ENCODE data around the gene AMER1.

Gene AMER1

DNA sequence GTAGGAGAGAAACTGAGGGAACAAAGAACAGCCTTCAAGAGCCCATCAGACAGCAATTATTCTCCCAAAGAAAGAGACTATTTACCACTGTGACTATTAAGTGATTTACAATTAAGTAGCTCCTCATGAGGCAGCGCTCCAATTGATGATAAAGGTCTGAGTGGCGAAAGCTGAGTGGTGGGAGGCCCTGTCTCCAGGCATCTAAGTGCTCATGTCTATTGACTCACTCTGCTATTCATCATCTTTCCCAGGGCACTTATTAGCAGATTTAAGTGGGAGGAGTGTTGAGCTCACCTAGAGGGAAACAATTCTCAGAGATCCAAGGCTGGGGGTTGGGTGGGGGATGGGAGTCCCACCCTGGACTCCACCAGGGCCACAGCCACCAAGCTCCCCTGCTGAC lies 23.3 kb downstream of the AMER1 start:
- no peak for DNase-seq

DNA sequence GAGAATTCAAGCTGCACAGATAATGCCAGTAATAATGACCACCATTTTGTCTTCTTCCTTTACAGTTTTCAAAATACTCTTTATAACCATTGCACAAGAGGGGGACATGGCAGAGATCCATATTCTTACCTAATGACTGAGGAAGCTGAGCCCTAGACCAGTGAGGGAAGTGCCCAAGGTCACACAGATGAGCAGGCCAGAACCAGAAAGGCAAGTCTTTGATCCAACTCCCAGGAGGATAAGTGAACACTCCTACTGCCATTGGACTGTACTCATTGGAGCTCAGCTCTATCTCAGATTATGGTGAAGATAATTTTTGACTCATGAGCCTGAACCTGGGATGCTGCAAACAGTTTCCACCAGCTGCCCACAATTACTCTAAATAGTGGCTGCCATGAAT lies 28.6 kb downstream of the AMER1 start:
- no peak for DNase-seq

DNA sequence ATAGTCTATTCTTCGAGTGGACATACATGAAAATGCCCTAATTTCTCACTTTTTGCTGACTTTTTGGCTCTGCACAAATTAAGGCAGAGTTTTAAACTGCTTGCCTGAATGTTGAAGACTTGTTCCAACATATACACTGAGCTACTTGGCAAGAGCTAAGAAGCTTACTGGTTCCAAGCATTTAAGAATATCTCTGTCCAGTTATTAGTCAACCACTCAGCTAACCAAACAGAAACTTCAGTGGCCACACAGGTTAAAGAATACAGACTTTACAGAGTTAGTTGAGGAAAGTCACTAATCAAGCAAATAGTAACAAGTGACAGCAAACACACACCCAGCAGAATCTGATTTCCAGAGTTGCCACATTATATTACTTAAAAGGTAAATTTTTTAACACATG lies 35.5 kb downstream of the AMER1 start:
- DNase-seq, result no peak

DNA sequence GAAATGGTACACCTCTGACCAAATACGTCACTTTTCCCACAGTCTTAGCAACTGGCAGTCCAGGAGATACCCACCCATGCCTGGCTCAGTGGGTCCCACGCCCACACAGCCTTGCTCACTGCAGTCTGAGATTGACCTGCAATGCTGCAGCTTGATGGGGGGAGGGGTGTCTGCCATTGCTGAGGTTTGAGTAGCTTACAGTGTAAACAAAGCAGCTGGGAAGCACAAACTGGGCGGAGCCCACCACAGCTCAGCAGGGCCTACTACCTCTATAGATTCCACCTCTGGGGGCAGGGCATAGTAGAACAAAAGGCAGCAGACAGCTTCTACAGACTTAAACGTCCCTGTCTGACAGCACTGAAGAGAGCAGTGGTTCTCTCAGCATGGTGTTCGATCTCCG lies 52.7 kb downstream of the AMER1 start:
- DNase-seq, result no peak

GRCh38 chrX:64151911-64152310 lies 53.6 kb downstream of the AMER1 start:
- no peak for DNase-seq

- no peak for DNase-seq
These were observed 54.7 kb downstream of the AMER1 start for GRCh38 chrX:64150775-64151174.
